GM11168 (cell line): ENCODE data around the gene CEACAM21.
"Not testable (repeated sequence)": the region's sequence is repeated elsewhere in the genome, so short reads cannot be mapped to it uniquely, and the experiment has no call there.

Experiments used
- in situ Hi-C: fragments of 300-500 bp; cut with MboI; formaldehyde crosslinking; loops from one replicate; pipeline ENCODE4 v1.12.0; 2022; ENCODE audit warnings: low sequenced_read_pairs; ENCODE audit not compliant: unreplicated experiment

The CEACAM21 gene

GRCh38 chr19:41548954-41549688 is 26.8 kb upstream of the CEACAM21 start:
- in situ Hi-C loops: no loop called here

- in situ Hi-C loops: no loop called here
These were observed 26.1 kb upstream of the CEACAM21 start for GRCh38 chr19:41549884-41550283.

- in situ Hi-C loops: no loop called here
These were observed 24.8 kb upstream of the CEACAM21 start for GRCh38 chr19:41551212-41551610.

GRCh38 chr19:41551711-41552110 is 24.3 kb upstream of the CEACAM21 start:
- in situ Hi-C loops: no loop called here

GRCh38 chr19:41552558-41552957 is 23.4 kb upstream of the CEACAM21 start:
- in situ Hi-C loops: no loop called here

GRCh38 chr19:41553804-41554203 is 22.2 kb upstream of the CEACAM21 start:
- in situ Hi-C loops: no loop called here

GRCh38 chr19:41554907-41555306 is 21.1 kb upstream of the CEACAM21 start:
- in situ Hi-C loops: no loop called here

GRCh38 chr19:41555748-41556147 is 20.2 kb upstream of the CEACAM21 start:
- in situ Hi-C loops: no loop called here

GRCh38 chr19:41563854-41564514 is 12.0 kb upstream of the CEACAM21 start:
- in situ Hi-C loops: no loop called here

GRCh38 chr19:41564515-41565378 is 11.2 kb upstream of the CEACAM21 start:
- in situ Hi-C loops: no loop called here

- in situ Hi-C loops: no loop called here
These were observed 10.6 kb upstream of the CEACAM21 start for GRCh38 chr19:41565379-41565720.

- in situ Hi-C loops: no loop called here
These were observed 10.0 kb upstream of the CEACAM21 start for GRCh38 chr19:41566001-41566400.

- in situ Hi-C loops: loop anchor here (10.0 kb wide), 1 partner anchor 125 kb away; the partner anchor contains the start of gene ERICH4
These were observed 6.3 kb upstream of the CEACAM21 start for GRCh38 chr19:41569481-41570150.

- in situ Hi-C loops: loop anchor here (10.0 kb wide), 1 partner anchor 125 kb away; the partner anchor contains the start of gene ERICH4
These were observed 5.8 kb upstream of the CEACAM21 start for GRCh38 chr19:41570179-41570578.

- in situ Hi-C loops: loop anchor here (10.0 kb wide), 1 partner anchor 126 kb away; the partner anchor contains the start of gene ERICH4
These were observed 5.3 kb upstream of the CEACAM21 start for GRCh38 chr19:41570639-41571112.

- in situ Hi-C loops: loop anchor here (10.0 kb wide), 1 partner anchor 132 kb away; the partner anchor contains the start of gene ERICH4
These were observed 1.3 kb downstream of the CEACAM21 start for GRCh38 chr19:41577144-41577830.

- in situ Hi-C loops: loop anchor here (10.0 kb wide), 1 partner anchor 133 kb away; the partner anchor contains the start of gene ERICH4
These were observed 1.9 kb downstream of the CEACAM21 start for GRCh38 chr19:41577833-41578232.

GRCh38 chr19:41578886-41579285 is 2.9 kb downstream of the CEACAM21 start:
- in situ Hi-C loops: loop anchor here (10.0 kb wide), 1 partner anchor 134 kb away; the partner anchor contains the start of gene ERICH4

- in situ Hi-C loops: not testable (repeated sequence)
These were observed 5.1 kb downstream of the CEACAM21 start for GRCh38 chr19:41581068-41581467.
